Liver (tissue), 9 donors: Measurements from ENCODE around the gene CPNE9. TPM values are rescaled to one million over a fixed set of nuclear protein-coding genes. Genes with fewer than 3 reads are reported as not detected.

Experiments
- DNase-seq: peaks from one replicate; pipeline ENCODE4 v3.0.0-alpha.2; 2017; ENCODE audit warnings: low spot score
- H3K27ac ChIP-seq, 2 donors: one replicate each; pipeline ENCODE4 v1.7.0; 2013; ENCODE audit warnings: inconsistent platforms in 2 of 2, low read length in 2 of 2, control low read depth in 1 of 2, low read depth in 1 of 2, mild to moderate bottlenecking in 1 of 2
- H3K27me3 ChIP-seq, 4 donors: one replicate each; pipeline versions ENCODE4 v1.6.1 to v1.7.0; 2013; ENCODE audit warnings: low read length in 3 of 4, inconsistent platforms in 1 of 4, mild to moderate bottlenecking in 1 of 4, moderate library complexity in 1 of 4; ENCODE audit not compliant: control insufficient read depth in 4 of 4, insufficient read depth in 4 of 4
- H3K36me3 ChIP-seq, 4 donors: one replicate each; pipeline versions ENCODE4 v1.6.1 to v1.7.0; 2013; ENCODE audit warnings: low read length in 3 of 4, mild to moderate bottlenecking in 3 of 4, low read depth in 1 of 4, moderate library complexity in 1 of 4; ENCODE audit not compliant: control insufficient read depth in 4 of 4, insufficient read depth in 3 of 4
- H3K4me1 ChIP-seq, 4 donors: one replicate each; pipeline versions ENCODE4 v1.6.1 to v1.7.0; 2013; ENCODE audit warnings: low read length in 3 of 4, mild to moderate bottlenecking in 3 of 4, moderate library complexity in 1 of 4; ENCODE audit not compliant: control insufficient read depth in 4 of 4, insufficient read depth in 4 of 4
- H3K4me3 ChIP-seq, 3 donors: one replicate each; pipeline versions ENCODE4 v1.6.1 to v1.7.0; 2013; ENCODE audit warnings: low read length in 3 of 3, control low read depth in 1 of 3, low read depth in 1 of 3, mild to moderate bottlenecking in 1 of 3
- H3K9ac ChIP-seq, 2 donors: one replicate each; pipeline ENCODE4 v1.7.0; 2013; ENCODE audit warnings: low read length in 2 of 2, mild to moderate bottlenecking in 2 of 2, moderate library complexity in 2 of 2, control low read depth in 1 of 2, low read depth in 1 of 2
- H3K9me3 ChIP-seq, 4 donors: one replicate each; pipeline versions ENCODE4 v1.6.1 to v1.7.0; 2013; ENCODE audit warnings: low read length in 3 of 4; ENCODE audit not compliant: control insufficient read depth in 4 of 4
- ATF3 ChIP-seq: IDR thresholded peaks from 2 replicates; pipeline ENCODE4 v1.6.1; 2016; ENCODE audit warnings: antibody characterized with exemption
- CTCF ChIP-seq: fragments of 150-350 bp; IDR thresholded peaks from 2 replicates; pipeline ENCODE4 v1.5.1; 2017; ENCODE audit warnings: improper control_type of control experiment, low read depth, low read length; ENCODE audit not compliant: missing input control
- FOXA1 ChIP-seq: IDR thresholded peaks from 2 replicates; pipeline ENCODE4 v1.6.1; 2016; ENCODE audit warnings: antibody characterized with exemption
- GABPA ChIP-seq, 2 donors: IDR thresholded peaks in 1 of 2; conservative IDR thresholded peaks in 1 of 2; 2 replicates each; pipeline ENCODE4 v1.6.1; 2016; ENCODE audit warnings: antibody characterized with exemption in 2 of 2, mild to moderate bottlenecking in 1 of 2, moderate library complexity in 1 of 2
- HNF4A ChIP-seq, 2 donors: conservative IDR thresholded peaks; 2 replicates each; pipeline ENCODE4 v1.6.1; 2016; ENCODE audit warnings: antibody characterized with exemption in 2 of 2, mild to moderate bottlenecking in 2 of 2
- HNF4G ChIP-seq: IDR thresholded peaks from 2 replicates; pipeline ENCODE4 v1.6.1; 2016; ENCODE audit warnings: antibody characterized with exemption
- JUND ChIP-seq, 2 donors: IDR thresholded peaks; 2 replicates each; pipeline ENCODE4 v1.6.1; 2016; ENCODE audit warnings: antibody characterized with exemption in 2 of 2
- NR2F2 ChIP-seq: IDR thresholded peaks from 2 replicates; pipeline ENCODE4 v1.6.1; 2016; ENCODE audit warnings: antibody characterized with exemption
- RAD21 ChIP-seq, 2 donors: IDR thresholded peaks; 2 replicates each; pipeline ENCODE4 v1.6.1; 2016; ENCODE audit warnings: antibody characterized with exemption in 2 of 2, mild to moderate bottlenecking in 2 of 2
- REST ChIP-seq: IDR thresholded peaks from 2 replicates; pipeline ENCODE4 v1.6.1; 2016; ENCODE audit warnings: antibody characterized with exemption, mild to moderate bottlenecking
- RXRA ChIP-seq, 2 donors: IDR thresholded peaks; 2 replicates each; pipeline ENCODE4 v1.6.1; 2017 to 2018; ENCODE audit warnings: antibody characterized with exemption in 2 of 2, mild to moderate bottlenecking in 1 of 2
- SP1 ChIP-seq: IDR thresholded peaks from 2 replicates; pipeline ENCODE4 v1.6.1; 2018; ENCODE audit warnings: antibody characterized with exemption, mild to moderate bottlenecking
- YY1 ChIP-seq: IDR thresholded peaks from 2 replicates; pipeline ENCODE4 v1.6.1; 2016; ENCODE audit warnings: antibody characterized with exemption, mild to moderate bottlenecking
- ZBTB33 ChIP-seq: IDR thresholded peaks from 2 replicates; pipeline ENCODE4 v1.6.1; 2016; ENCODE audit warnings: antibody characterized with exemption
- WGBS: extraction: QIAGEN DNeasy Blood & Tissue Kit; methylation state at CpG from one replicate; pipeline ENCODE4 v1.1.7; 2013; 5-methylcytosine and 5-hydroxymethylcytosine counted together
- polyA plus RNA-seq, 2 donors: library from polyadenylated mRNA; stranded (reverse) in 1 of 2; unstranded in 1 of 2; fragments of 200-250 nt in 1 of 2; fragments of >200 nt in 1 of 2; fragmentation: Nextera tagmentation in 1 of 2; extraction: Ambion mirVana in 1 of 2; gene quantifications; one replicate each; pipeline versions ENCODE4 v1.2.1 to v1.2.3, GENCODE V29; 2013 to 2015
- total RNA-seq, 2 donors: library from RNA; depleted of rRNA; stranded (reverse); fragments of >200 nt; gene quantifications; one replicate each; pipeline ENCODE4 v1.2.3, GENCODE V29; 2014
- donor health status: healthy.
- donor health status: healthy.
- donor health status: healthy.
- donor health status: healthy.
- donor health status: healthy.

The CPNE9 gene
- total and polyA plus RNA-seq, 4 donors: not detected

GRCh38 chr3:9777694-9778021 is 74.0 kb downstream of the CPNE9 start:
- DNase-seq: no peak
- Histone ChIP-seq H3K27me3 (no peaks in the 10 kb centered on the region), H3K4me1 (peaks cover 6 to 38% (median 18%) of the 10 kb centered on the region in 4 donors), H3K27ac (no peak overlapping the region), H3K36me3 (no peaks in the 10 kb centered on the region), H3K4me3 (no peak overlapping the region), H3K9me3 (no peaks in the 10 kb centered on the region), H3K9ac (no peak overlapping the region)
- TF ChIP-seq YY1: no peak
- no peak for TF ChIP-seq GABPA (IDR thresholded peaks at IDR 0.05 in 1 of 2, conservative IDR thresholded peaks at IDR 0.05 in 1 of 2)
- no peak for TF ChIP-seq ZBTB33
- no peak for TF ChIP-seq ATF3
- TF ChIP-seq NR2F2: no peak
- no peak for TF ChIP-seq FOXA1
- no peak for TF ChIP-seq SP1
- TF ChIP-seq HNF4G: no peak
- TF ChIP-seq RXRA (IDR thresholded peaks at IDR 0.05): no peak
- no peak for TF ChIP-seq HNF4A (conservative IDR thresholded peaks at IDR 0.05)
- WGBS: 91% methylated on average over 1 of the region's 1 CpG

- no peaks in the 10 kb centered on the region for H3K27me3 ChIP-seq
- WGBS: 80% methylated on average over 5 of the region's 5 CpGs
- H3K9me3 ChIP-seq: no peaks in the 10 kb centered on the region
- H3K4me3 ChIP-seq: no peak overlapping the region
- DNase-seq: no peak
- H3K9ac ChIP-seq: no peak overlapping the region
- TF ChIP-seq HNF4A (conservative IDR thresholded peaks at IDR 0.05) (no peak), SP1 (no peak), JUND (IDR thresholded peaks at IDR 0.05) (no peak), HNF4G (no peak), NR2F2 (no peak), RAD21 (IDR thresholded peaks at IDR 0.05) (no peak), ZBTB33 (no peak), CTCF (no peak), REST (no peak)
- H3K36me3 ChIP-seq: peaks cover 0 to 3% (median 0%) of the 10 kb centered on the region in 4 donors
- no peak overlapping the region for H3K27ac ChIP-seq
- peaks cover 6 to 38% (median 18%) of the 10 kb centered on the region in 4 donors for H3K4me1 ChIP-seq
Measured at GRCh38 chr3:9778143-9779074, 74.8 kb downstream of the CPNE9 start.
